Measurements from ENCODE around the gene SLC24A3. TPM values are rescaled to one million over a fixed set of nuclear protein-coding genes. Genes with fewer than 3 reads are reported as not detected.
"Not testable (repeated sequence)": the region's sequence is repeated elsewhere in the genome, so short reads cannot be mapped to it uniquely, and the experiment has no call there.

The SLC24A3 gene
- total and polyA plus RNA-seq, 9 donors, result 4.8 to 40.5 (median 18.6) TPM

DNA sequence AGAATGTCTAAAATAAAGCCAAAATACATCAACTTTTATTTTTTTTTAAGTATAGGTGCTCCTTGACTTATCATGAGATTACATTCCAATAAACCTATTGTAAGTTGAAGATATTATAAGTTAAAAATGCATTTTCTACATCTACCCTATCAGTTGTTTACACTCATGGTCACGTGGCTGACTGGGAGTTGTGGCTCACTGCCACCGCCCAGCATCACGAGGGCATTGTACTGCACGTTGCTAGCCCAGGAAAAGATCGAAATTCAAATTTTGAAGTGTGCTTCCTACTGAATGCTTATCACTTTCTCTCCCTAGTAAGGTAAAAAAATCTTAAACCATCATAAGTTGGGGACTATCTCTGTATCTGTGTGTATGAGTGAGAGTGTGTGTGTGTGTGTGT, 419.0 kb downstream of the SLC24A3 start:
- DNase-seq, result no peak
- Histone ChIP-seq H3K9me3 (no peaks in the 10 kb centered on the region), H3K4me1 (ENCODE audit: insufficient read depth) (no peaks in the 10 kb centered on the region), H3K36me3 (no peaks in the 10 kb centered on the region), H3K27me3 (no peaks in the 10 kb centered on the region), H3K27ac (no peak overlapping the region), H3K4me3 (no peak overlapping the region)
- TF ChIP-seq, protein P1, sequence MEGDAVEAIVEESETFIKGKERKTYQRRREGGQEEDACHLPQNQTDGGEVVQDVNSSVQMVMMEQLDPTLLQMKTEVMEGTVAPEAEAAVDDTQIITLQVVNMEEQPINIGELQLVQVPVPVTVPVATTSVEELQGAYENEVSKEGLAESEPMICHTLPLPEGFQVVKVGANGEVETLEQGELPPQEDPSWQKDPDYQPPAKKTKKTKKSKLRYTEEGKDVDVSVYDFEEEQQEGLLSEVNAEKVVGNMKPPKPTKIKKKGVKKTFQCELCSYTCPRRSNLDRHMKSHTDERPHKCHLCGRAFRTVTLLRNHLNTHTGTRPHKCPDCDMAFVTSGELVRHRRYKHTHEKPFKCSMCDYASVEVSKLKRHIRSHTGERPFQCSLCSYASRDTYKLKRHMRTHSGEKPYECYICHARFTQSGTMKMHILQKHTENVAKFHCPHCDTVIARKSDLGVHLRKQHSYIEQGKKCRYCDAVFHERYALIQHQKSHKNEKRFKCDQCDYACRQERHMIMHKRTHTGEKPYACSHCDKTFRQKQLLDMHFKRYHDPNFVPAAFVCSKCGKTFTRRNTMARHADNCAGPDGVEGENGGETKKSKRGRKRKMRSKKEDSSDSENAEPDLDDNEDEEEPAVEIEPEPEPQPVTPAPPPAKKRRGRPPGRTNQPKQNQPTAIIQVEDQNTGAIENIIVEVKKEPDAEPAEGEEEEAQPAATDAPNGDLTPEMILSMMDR (IDR thresholded peaks at IDR 0.05), result no peak
- TF ChIP-seq EP300 (IDR thresholded peaks at IDR 0.05), result no peak
- no peak for TF ChIP-seq POLR2A (IDR thresholded peaks at IDR 0.05)
- WGBS, 3 donors, result 54 to 78% (median 70%) methylated on average over 5 of the region's 5 CpGs
- intact Hi-C loops (cut with DNase I), result no loop called here

DNA sequence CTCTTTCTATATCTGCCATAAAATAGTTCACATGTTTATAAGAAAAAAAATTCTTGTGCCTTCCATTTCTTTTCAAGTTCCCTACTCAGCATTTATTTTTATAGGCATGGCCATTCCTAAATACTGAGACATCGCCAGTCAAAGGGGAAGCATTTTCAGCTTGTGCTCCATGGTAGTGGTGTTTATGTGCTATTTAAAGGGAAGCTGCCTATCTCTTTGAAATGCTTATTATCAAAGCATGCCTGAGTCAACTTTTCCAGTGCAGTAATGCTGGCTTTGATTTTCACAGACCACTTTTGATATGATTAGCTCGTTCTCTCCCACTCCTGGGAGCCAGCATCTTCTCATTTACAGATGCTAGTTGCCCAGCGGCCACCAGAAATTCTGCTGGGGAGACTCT, 421.5 kb downstream of the SLC24A3 start:
- no peaks in the 10 kb centered on the region for H3K9me3 ChIP-seq
- 39 to 46% (median 43%) methylated on average over 3 of the region's 3 CpGs for WGBS, 3 donors
- H3K27ac ChIP-seq, result no peak overlapping the region
- no peak overlapping the region for H3K4me3 ChIP-seq
- intact Hi-C loops (cut with DNase I), result no loop called here
- H3K4me1 ChIP-seq (ENCODE audit: insufficient read depth), result no peaks in the 10 kb centered on the region
- H3K27me3 ChIP-seq, result no peaks in the 10 kb centered on the region
- DNase-seq, result no peak
- no peaks in the 10 kb centered on the region for H3K36me3 ChIP-seq
- TF ChIP-seq POLR2A (IDR thresholded peaks at IDR 0.05) (no peak), EP300 (IDR thresholded peaks at IDR 0.05) (no peak)
- TF ChIP-seq, protein P1 (IDR thresholded peaks at IDR 0.05), result no peak

- H3K27ac ChIP-seq; H3K4me1 ChIP-seq (ENCODE audit: insufficient read depth); H3K9me3 ChIP-seq; DNase-seq; intact Hi-C loops (cut with DNase I); H3K36me3 ChIP-seq; H3K27me3 ChIP-seq; H3K4me3 ChIP-seq: not testable (repeated sequence)
- WGBS, 3 donors, result 97 to 98% (median 97%) methylated on average over 32 of the region's 32 CpGs
Observed at GRCh38 chr20:19639471-19640045, 427.1 kb downstream of the SLC24A3 start.

DNA sequence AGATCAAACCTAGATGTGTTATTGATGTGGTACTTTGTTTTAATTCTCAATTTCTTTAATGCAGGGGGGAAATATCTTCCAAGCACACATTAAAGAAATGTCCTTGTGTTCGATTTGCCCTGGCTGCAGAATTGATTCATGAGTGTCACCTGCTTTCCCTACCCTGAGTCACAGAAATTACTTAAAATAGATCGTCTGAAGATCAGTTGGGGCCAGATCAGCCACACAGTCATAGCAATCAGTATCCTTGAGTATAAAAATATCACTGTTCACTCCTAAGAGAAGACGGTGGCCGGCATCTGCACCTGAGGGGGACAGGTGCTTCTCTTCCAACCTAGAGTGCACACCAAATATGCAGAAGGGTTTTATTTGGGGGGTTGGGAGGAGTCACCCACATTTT, 430.4 kb downstream of the SLC24A3 start:
- intact Hi-C loops (cut with DNase I), result no loop called here
- Histone ChIP-seq H3K9me3 (no peaks in the 10 kb centered on the region), H3K27me3 (no peaks in the 10 kb centered on the region), H3K36me3 (no peaks in the 10 kb centered on the region), H3K27ac (no peak overlapping the region), H3K4me3 (no peak overlapping the region), H3K4me1 (ENCODE audit: insufficient read depth) (no peaks in the 10 kb centered on the region)
- no peak for TF ChIP-seq POLR2A (IDR thresholded peaks at IDR 0.05)
- TF ChIP-seq EP300 (IDR thresholded peaks at IDR 0.05), result no peak
- TF ChIP-seq, protein P1 (IDR thresholded peaks at IDR 0.05), result no peak
- DNase-seq, result no peak
- 84 to 90% (median 86%) methylated on average over 4 of the region's 4 CpGs for WGBS, 3 donors

GRCh38 chr20:19644085-19644484, 431.6 kb downstream of the SLC24A3 start:
- no peak for TF ChIP-seq EP300 (IDR thresholded peaks at IDR 0.05)
- TF ChIP-seq POLR2A (IDR thresholded peaks at IDR 0.05), result no peak
- TF ChIP-seq, protein P1 (IDR thresholded peaks at IDR 0.05), result no peak
- 71 to 81% (median 73%) methylated on average over 9 of the region's 9 CpGs for WGBS, 3 donors
- Histone ChIP-seq H3K27ac (no peak overlapping the region), H3K4me3 (no peak overlapping the region), H3K4me1 (ENCODE audit: insufficient read depth) (no peaks in the 10 kb centered on the region), H3K9me3 (no peaks in the 10 kb centered on the region), H3K36me3 (no peaks in the 10 kb centered on the region), H3K27me3 (no peaks in the 10 kb centered on the region)
- intact Hi-C loops (cut with DNase I), result no loop called here
- DNase-seq, result no peak
